Measurements from ENCODE around the gene GSTM3.

- TF ChIP-seq REST (IDR thresholded peaks at IDR 0.05; ENCODE audit: low read depth, low read length) (no peak), RFX5 (IDR thresholded peaks at IDR 0.05; ENCODE audit: low read depth, low read length) (no peak), CBFB (IDR thresholded peaks at IDR 0.05; ENCODE audit: low read depth) (no peak), POLR2A (IDR thresholded peaks at IDR 0.05; ENCODE audit: low read depth, low read length) (no peak), POU2F2 (IDR thresholded peaks at IDR 0.05; ENCODE audit: borderline replicate concordance, low read depth, low read length) (no peak), FOXM1 (IDR thresholded peaks at IDR 0.05; ENCODE audit: low read depth, low read length) (no peak), NRF1 (conservative IDR thresholded peaks at IDR 0.05; ENCODE audit: low read depth, low read length) (no peak), YY1 (IDR thresholded peaks at IDR 0.05; ENCODE audit: low read depth, low read length) (no peak)
- TF ChIP-seq, protein P1, sequence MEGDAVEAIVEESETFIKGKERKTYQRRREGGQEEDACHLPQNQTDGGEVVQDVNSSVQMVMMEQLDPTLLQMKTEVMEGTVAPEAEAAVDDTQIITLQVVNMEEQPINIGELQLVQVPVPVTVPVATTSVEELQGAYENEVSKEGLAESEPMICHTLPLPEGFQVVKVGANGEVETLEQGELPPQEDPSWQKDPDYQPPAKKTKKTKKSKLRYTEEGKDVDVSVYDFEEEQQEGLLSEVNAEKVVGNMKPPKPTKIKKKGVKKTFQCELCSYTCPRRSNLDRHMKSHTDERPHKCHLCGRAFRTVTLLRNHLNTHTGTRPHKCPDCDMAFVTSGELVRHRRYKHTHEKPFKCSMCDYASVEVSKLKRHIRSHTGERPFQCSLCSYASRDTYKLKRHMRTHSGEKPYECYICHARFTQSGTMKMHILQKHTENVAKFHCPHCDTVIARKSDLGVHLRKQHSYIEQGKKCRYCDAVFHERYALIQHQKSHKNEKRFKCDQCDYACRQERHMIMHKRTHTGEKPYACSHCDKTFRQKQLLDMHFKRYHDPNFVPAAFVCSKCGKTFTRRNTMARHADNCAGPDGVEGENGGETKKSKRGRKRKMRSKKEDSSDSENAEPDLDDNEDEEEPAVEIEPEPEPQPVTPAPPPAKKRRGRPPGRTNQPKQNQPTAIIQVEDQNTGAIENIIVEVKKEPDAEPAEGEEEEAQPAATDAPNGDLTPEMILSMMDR (IDR thresholded peaks at IDR 0.05 in 2 of 3, conservative IDR thresholded peaks at IDR 0.05 in 1 of 3; ENCODE audit: control insufficient read depth in 2 of 3, extremely low read depth in 1 of 3, insufficient read depth in 1 of 3, low read depth in 3 of 3, low read length in 3 of 3): no peak
- TF ChIP-seq, protein P2, sequence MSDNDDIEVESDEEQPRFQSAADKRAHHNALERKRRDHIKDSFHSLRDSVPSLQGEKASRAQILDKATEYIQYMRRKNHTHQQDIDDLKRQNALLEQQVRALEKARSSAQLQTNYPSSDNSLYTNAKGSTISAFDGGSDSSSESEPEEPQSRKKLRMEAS (IDR thresholded peaks at IDR 0.05; ENCODE audit: low read depth, low read length): no peak
Observed at GRCh38 chr1:109772658-109773202, 31.9 kb upstream of the GSTM3 start.

Measured in GM12878 (cell line).